PC-9 (cell line): ENCODE measurements around the gene TVP23B. TPM values are rescaled to one million over a fixed set of nuclear protein-coding genes. Genes with fewer than 3 reads are reported as not detected.

Source experiments
- BruUV-seq: library from RNA; stranded (reverse); fragments of 400-500 nt; replicated peaks from 2 replicates; lab custom pipeline; 2021; lab: Mats Ljungman, UMichigan
- CTCF ChIA-PET: fragments of 300-600 bp; sonication (Branson Sonifier 250); formaldehyde crosslinking; loops from one replicate; lab custom pipeline; 2022; ENCODE audit warnings: antibody characterized with exemption; lab: Charles Lee
- POLR2A ChIA-PET: fragments of 300-600 bp; sonication (Branson Sonifier 250); formaldehyde crosslinking; loops from one replicate; lab custom pipeline; 2022; ENCODE audit warnings: antibody characterized with exemption; ENCODE audit not compliant: unreplicated experiment; lab: Charles Lee
- DNase-seq, 2 experiments: peaks; one replicate each; pipeline versions ENCODE4 v3.0.0 to v3.0.0-alpha.2; 2015 to 2022; ENCODE audit warnings: mixed read lengths in 1 of 2
- H2AFZ ChIP-seq: fragments of 200-600 bp; sonication (generic); 2 replicates; pipeline ENCODE4 v1.8.1; 2017; ENCODE audit warnings: antibody characterized with exemption
- H3F3A ChIP-seq: fragments of 200-600 bp; sonication (generic); 2 replicates; pipeline ENCODE4 v1.8.1; 2017; ENCODE audit warnings: antibody characterized with exemption, mild to moderate bottlenecking, low read depth; ENCODE audit not compliant: insufficient read depth
- H3K27ac ChIP-seq: fragments of 200-600 bp; sonication (generic); 2 replicates; pipeline ENCODE4 v1.6.1; 2016; ENCODE audit warnings: mixed run types
- H3K27me3 ChIP-seq: fragments of 200-600 bp; sonication (generic); 2 replicates; pipeline ENCODE4 v1.6.1; 2016; ENCODE audit warnings: low read depth, mixed run types; ENCODE audit not compliant: insufficient read depth
- H3K36me3 ChIP-seq: fragments of 200-600 bp; sonication (generic); 2 replicates; pipeline ENCODE4 v1.6.1; 2016; ENCODE audit warnings: low read depth, mixed run types
- H3K4me1 ChIP-seq: fragments of 200-600 bp; sonication (generic); replicated peaks from 2 replicates; pipeline ENCODE4 v1.6.1; 2016; ENCODE audit warnings: mixed run types; ENCODE audit not compliant: insufficient read depth
- H3K4me2 ChIP-seq: fragments of 200-600 bp; sonication (generic); 2 replicates; pipeline ENCODE4 v1.6.1; 2017; ENCODE audit warnings: mixed run types
- H3K4me3 ChIP-seq: fragments of 200-600 bp; sonication (generic); 2 replicates; pipeline ENCODE4 v1.6.1; 2016; ENCODE audit warnings: mixed run types
- H3K79me2 ChIP-seq: fragments of 200-600 bp; sonication (generic); 2 replicates; pipeline ENCODE4 v1.6.1; 2017; ENCODE audit warnings: low read depth, mixed run types
- H3K9me2 ChIP-seq: fragments of 200-600 bp; sonication (generic); 2 replicates; pipeline ENCODE4 v1.8.1; 2017; ENCODE audit warnings: mild to moderate bottlenecking; ENCODE audit not compliant: insufficient read depth
- H3K9me3 ChIP-seq: fragments of 200-600 bp; sonication (generic); 2 replicates; pipeline ENCODE4 v1.8.1; 2016; ENCODE audit warnings: low read depth; ENCODE audit not compliant: insufficient read depth
- H4K20me1 ChIP-seq: fragments of 200-600 bp; sonication (generic); 2 replicates; pipeline ENCODE4 v1.8.1; 2017; ENCODE audit not compliant: insufficient read depth
- CTCF ChIP-seq: fragments of 200-600 bp; sonication (generic); conservative IDR thresholded peaks from 2 replicates; pipeline ENCODE4 v1.6.1; 2017; ENCODE audit warnings: mixed run types, antibody characterized with exemption, mild to moderate bottlenecking, moderate library complexity
- EZH2 ChIP-seq: fragments of 200-600 bp; sonication (generic); IDR thresholded peaks from 2 replicates; pipeline ENCODE4 v1.8.0; 2017; ENCODE audit warnings: antibody characterized with exemption, low read depth
- intact Hi-C: fragments of 100-400 bp; cut with micrococcal nuclease; formaldehyde crosslinking; loops from one replicate; pipeline ENCODE4 v1.10.0; 2022; ENCODE audit not compliant: unreplicated experiment
- total RNA-seq: library from RNA; stranded (reverse); gene quantifications from 2 replicates; pipeline ENCODE4 v1.2.3, GENCODE V29; 2021

The TVP23B gene
- total RNA-seq, 1 experiment from 2014 or later: 56.4 TPM

- DNase-seq: no peak
- intact Hi-C loops: no loop called here
- no peak overlapping the region for H3K27ac ChIP-seq
- peaks cover 15% of the 10 kb centered on the region; the same call in 1 of the 2 replicates for H3K4me1 ChIP-seq
- no peaks in the 10 kb centered on the region; the same call in 1 of the 2 replicates for H3K79me2 ChIP-seq
- no peaks in the 10 kb centered on the region for H4K20me1 ChIP-seq
- ChIA-PET POLR2A (no interaction called here), CTCF (no interaction called here)
- no peaks in the 10 kb centered on the region for H3K9me3 ChIP-seq
- TF ChIP-seq EZH2: no peak
- TF ChIP-seq CTCF: no peak
- H3K4me2 ChIP-seq: no peak overlapping the region
- H2AFZ ChIP-seq: no peak overlapping the region
- no TSS peak for BruUV-seq
- no peaks in the 10 kb centered on the region for H3K9me2 ChIP-seq
- H3K36me3 ChIP-seq: no peaks in the 10 kb centered on the region
- no peaks in the 10 kb centered on the region for H3K27me3 ChIP-seq
- no peak overlapping the region for H3K4me3 ChIP-seq
- H3F3A ChIP-seq: peaks cover 9% of the 10 kb centered on the region; the same call in 1 of the 2 replicates
Measured at GRCh38 chr17:18850679-18851078, 69.7 kb downstream of the TVP23B start.

GRCh38 chr17:18851201-18851600 lies 70.2 kb downstream of the TVP23B start:
- H2AFZ ChIP-seq: no peak overlapping the region
- H3K27me3 ChIP-seq: no peaks in the 10 kb centered on the region
- no peaks in the 10 kb centered on the region for H4K20me1 ChIP-seq
- H3K36me3 ChIP-seq: no peaks in the 10 kb centered on the region
- no peak overlapping the region for H3K4me3 ChIP-seq
- peaks cover 9% of the 10 kb centered on the region; the same call in 1 of the 2 replicates for H3F3A ChIP-seq
- TF ChIP-seq CTCF: no peak
- TF ChIP-seq EZH2: no peak
- no peaks in the 10 kb centered on the region for H3K9me3 ChIP-seq
- POLR2A ChIA-PET: no interaction called here
- DNase-seq: peak in 1 of 2 experiments; percentile 25
- CTCF ChIA-PET: no interaction called here
- intact Hi-C loops: no loop called here
- no TSS peak for BruUV-seq
- H3K9me2 ChIP-seq: no peaks in the 10 kb centered on the region
- H3K79me2 ChIP-seq: no peaks in the 10 kb centered on the region; the same call in 1 of the 2 replicates
- H3K4me1 ChIP-seq: peaks cover 15% of the 10 kb centered on the region; the same call in 1 of the 2 replicates
- H3K4me2 ChIP-seq: no peak overlapping the region
- H3K27ac ChIP-seq: no peak overlapping the region

- Histone ChIP-seq H3K36me3 (no peaks in the 10 kb centered on the region), H3K4me1 (peaks cover 24% of the 10 kb centered on the region), H2AFZ (no peak overlapping the region), H3K27me3 (no peaks in the 10 kb centered on the region), H3K9me2 (no peaks in the 10 kb centered on the region), H3K4me3 (peak overlapping the region; percentile 59; the same call in 1 of the 2 replicates), H3K79me2 (peaks cover 18% of the 10 kb centered on the region), H3K9me3 (no peaks in the 10 kb centered on the region), H4K20me1 (no peaks in the 10 kb centered on the region), H3F3A (peaks cover 12% of the 10 kb centered on the region; the same call in 1 of the 2 replicates), H3K27ac (no peak overlapping the region), H3K4me2 (peak overlapping the region; percentile 76)
- ChIA-PET CTCF (no interaction called here), POLR2A (no interaction called here)
- TF ChIP-seq CTCF: no peak
- TF ChIP-seq EZH2: no peak
- no peak for DNase-seq
- BruUV-seq: no TSS peak
- intact Hi-C loops: loop anchor here (5.0 kb wide), 1 partner anchor 147 kb away; the partner anchor contains the start of gene FAM83G
Measured at GRCh38 chr17:18854956-18855355, 74.0 kb downstream of the TVP23B start.
